NCI-H1092 (cell line): Measurements from ENCODE around the gene SLAMF6.
"Not testable (repeated sequence)": the region's sequence is repeated elsewhere in the genome, so short reads cannot be mapped to it uniquely, and the experiment has no call there.

Experiments used
- DNase-seq: peaks from one replicate; lab custom pipeline; 2025; lab: John Stamatoyannopoulos, UW

Gene SLAMF6

GRCh38 chr1:160504651-160505050, 18.4 kb downstream of the SLAMF6 start:
- no peak for DNase-seq

- DNase-seq, result no peak
Observed at GRCh38 chr1:160503087-160503486, 20.0 kb downstream of the SLAMF6 start.

GRCh38 chr1:160500321-160500990, 22.6 kb downstream of the SLAMF6 start:
- DNase-seq, result no peak

- no peak for DNase-seq
Observed at GRCh38 chr1:160499631-160500030, 23.4 kb downstream of the SLAMF6 start.

- not testable (repeated sequence) for DNase-seq
Observed at GRCh38 chr1:160498301-160499065, 24.6 kb downstream of the SLAMF6 start.

- DNase-seq, result no peak
Observed at GRCh38 chr1:160496334-160496733, 26.7 kb downstream of the SLAMF6 start.

GRCh38 chr1:160494620-160495019, 28.4 kb downstream of the SLAMF6 start:
- no peak for DNase-seq

GRCh38 chr1:160492617-160493016, 30.4 kb downstream of the SLAMF6 start:
- no peak for DNase-seq

- DNase-seq, result no peak
Observed at GRCh38 chr1:160491981-160492380, 31.1 kb downstream of the SLAMF6 start.

GRCh38 chr1:160491017-160491416, 32.0 kb downstream of the SLAMF6 start:
- DNase-seq, result no peak

GRCh38 chr1:160489513-160490261, 33.4 kb downstream of the SLAMF6 start:
- DNase-seq, result no peak

- no peak for DNase-seq
Observed at GRCh38 chr1:160488347-160489058, 34.6 kb downstream of the SLAMF6 start.

- no peak for DNase-seq
Observed at GRCh38 chr1:160486453-160486852, 36.6 kb downstream of the SLAMF6 start.

GRCh38 chr1:160483505-160484185, 39.4 kb downstream of the SLAMF6 start:
- DNase-seq, result no peak

- DNase-seq, result no peak
Observed at GRCh38 chr1:160481979-160482596, 41.0 kb downstream of the SLAMF6 start.

GRCh38 chr1:160480781-160481180, 42.3 kb downstream of the SLAMF6 start:
- DNase-seq, result not testable (repeated sequence)

GRCh38 chr1:160479091-160479490, 44.0 kb downstream of the SLAMF6 start:
- DNase-seq, result not testable (repeated sequence)

- no peak for DNase-seq
Observed at GRCh38 chr1:160474392-160475242, 48.4 kb downstream of the SLAMF6 start.

GRCh38 chr1:160472112-160472511, 50.9 kb downstream of the SLAMF6 start:
- DNase-seq, result no peak

- no peak for DNase-seq
Observed at GRCh38 chr1:160471253-160471652, 51.8 kb downstream of the SLAMF6 start.
